ENCODE results near the gene SERPINE3. TPM values are rescaled to one million over a fixed set of nuclear protein-coding genes. Genes with fewer than 3 reads are reported as not detected.

Gene SERPINE3
- polyA plus RNA-seq, 1 experiment = not detected

GRCh38 chr13:51311957-51312520 is 27.5 kb upstream of the SERPINE3 start:
- no peak for TF ChIP-seq CTCF (IDR thresholded peaks at IDR 0.05; ENCODE audit: low read depth, low read length)
- H3K27me3 ChIP-seq (ENCODE audit: control insufficient read depth, insufficient read depth, low read length) = peaks cover 3% of the 10 kb centered on the region
- CTCF ChIA-PET = interaction anchor here (0.6 to 1.5 kb wide), 2 partner anchors 26 to 157 kb away, joined by 5 to 7 read pairs; no protein-coding TSS in a partner anchor
- POLR2A ChIA-PET = interaction anchor here (0.6 kb wide), 1 partner anchor 27 kb away, joined by 5 read pairs; no protein-coding TSS in a partner anchor
- H3K27ac ChIP-seq (ENCODE audit: low read depth, low read length) = no peak overlapping the region
- no peak for DNase-seq (ENCODE audit: low read depth, low spot score)
- H3K4me3 ChIP-seq (ENCODE audit: low read depth, low read length) = no peak overlapping the region
- H3K9me3 ChIP-seq (ENCODE audit: control insufficient read depth, insufficient read depth, low read length) = no peaks in the 10 kb centered on the region

- POLR2A ChIA-PET = no interaction called here
- no peaks in the 10 kb centered on the region for H3K9me3 ChIP-seq (ENCODE audit: control insufficient read depth, insufficient read depth, low read length)
- no peak overlapping the region for H3K4me3 ChIP-seq (ENCODE audit: low read depth, low read length)
- peaks cover 3% of the 10 kb centered on the region for H3K27me3 ChIP-seq (ENCODE audit: control insufficient read depth, insufficient read depth, low read length)
- DNase-seq (ENCODE audit: low read depth, low spot score) = no peak
- TF ChIP-seq CTCF (IDR thresholded peaks at IDR 0.05; ENCODE audit: low read depth, low read length) = no peak
- H3K27ac ChIP-seq (ENCODE audit: low read depth, low read length) = no peak overlapping the region
- CTCF ChIA-PET = no interaction called here
Observed at GRCh38 chr13:51313619-51314018, 25.9 kb upstream of the SERPINE3 start.

GRCh38 chr13:51317262-51317661 is 22.2 kb upstream of the SERPINE3 start:
- peaks cover 5% of the 10 kb centered on the region for H3K27me3 ChIP-seq (ENCODE audit: control insufficient read depth, insufficient read depth, low read length)
- CTCF ChIA-PET = interaction anchor here (1.1 kb wide), 1 partner anchor 29 kb away, joined by 3 read pairs; no protein-coding TSS in a partner anchor
- no peak overlapping the region for H3K27ac ChIP-seq (ENCODE audit: low read depth, low read length)
- no peaks in the 10 kb centered on the region for H3K9me3 ChIP-seq (ENCODE audit: control insufficient read depth, insufficient read depth, low read length)
- H3K4me3 ChIP-seq (ENCODE audit: low read depth, low read length) = no peak overlapping the region
- no peak for DNase-seq (ENCODE audit: low read depth, low spot score)
- no peak for TF ChIP-seq CTCF (IDR thresholded peaks at IDR 0.05; ENCODE audit: low read depth, low read length)
- POLR2A ChIA-PET = no interaction called here

- Histone ChIP-seq H3K4me3 (ENCODE audit: low read depth, low read length) (no peak overlapping the region), H3K9me3 (ENCODE audit: control insufficient read depth, insufficient read depth, low read length) (no peaks in the 10 kb centered on the region), H3K27ac (ENCODE audit: low read depth, low read length) (no peak overlapping the region), H3K27me3 (ENCODE audit: control insufficient read depth, insufficient read depth, low read length) (peaks cover 10% of the 10 kb centered on the region)
- DNase-seq (ENCODE audit: low read depth, low spot score) = no peak
- ChIA-PET CTCF (interaction anchor here (1.0 to 1.1 kb wide), 2 partner anchors 30 to 32 kb away, joined by 3 read pairs; no protein-coding TSS in a partner anchor), POLR2A (no interaction called here)
- TF ChIP-seq CTCF (IDR thresholded peaks at IDR 0.05; ENCODE audit: low read depth, low read length) = no peak
Observed at GRCh38 chr13:51318015-51318414, 21.5 kb upstream of the SERPINE3 start.

GRCh38 chr13:51318876-51319275 is 20.6 kb upstream of the SERPINE3 start:
- CTCF ChIA-PET = no interaction called here
- no peak overlapping the region for H3K27ac ChIP-seq (ENCODE audit: low read depth, low read length)
- POLR2A ChIA-PET = no interaction called here

More at GRCh38 chr13:51318876-51319275, 20.6 kb upstream of the SERPINE3 start:
- DNase-seq (ENCODE audit: low read depth, low spot score) = no peak
- Histone ChIP-seq H3K4me3 (ENCODE audit: low read depth, low read length) (no peak overlapping the region), H3K27me3 (ENCODE audit: control insufficient read depth, insufficient read depth, low read length) (peaks cover 11% of the 10 kb centered on the region), H3K9me3 (ENCODE audit: control insufficient read depth, insufficient read depth, low read length) (no peaks in the 10 kb centered on the region)
- TF ChIP-seq CTCF (IDR thresholded peaks at IDR 0.05; ENCODE audit: low read depth, low read length) = no peak

Measured in AG04450 (cell line).